Measurements from ENCODE around the gene GSTK1.
"Not testable (repeated sequence)": the region's sequence is repeated elsewhere in the genome, so short reads cannot be mapped to it uniquely, and the experiment has no call there.

Gene GSTK1

DNA sequence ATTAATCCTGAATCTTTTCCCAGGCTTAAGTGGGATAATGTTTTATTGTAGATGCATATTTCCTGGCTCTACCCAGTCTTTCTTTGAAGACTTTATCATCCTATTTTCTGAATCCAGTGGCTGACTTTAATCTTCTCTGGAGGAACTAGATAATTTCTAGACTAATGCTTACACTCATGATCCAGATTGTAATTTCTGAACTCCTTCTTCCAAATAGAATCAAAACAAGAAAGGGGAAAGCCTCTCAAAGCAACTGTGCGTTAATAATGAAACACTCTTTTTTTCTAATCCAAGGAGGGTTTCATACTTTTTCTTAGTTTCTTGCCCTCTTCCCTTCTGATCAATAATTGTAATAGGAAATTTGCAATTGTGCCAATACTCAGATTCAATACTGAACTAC is 8.0 kb downstream of the GSTK1 start:
- DNase-seq (ENCODE audit: low read depth): no peak

DNA sequence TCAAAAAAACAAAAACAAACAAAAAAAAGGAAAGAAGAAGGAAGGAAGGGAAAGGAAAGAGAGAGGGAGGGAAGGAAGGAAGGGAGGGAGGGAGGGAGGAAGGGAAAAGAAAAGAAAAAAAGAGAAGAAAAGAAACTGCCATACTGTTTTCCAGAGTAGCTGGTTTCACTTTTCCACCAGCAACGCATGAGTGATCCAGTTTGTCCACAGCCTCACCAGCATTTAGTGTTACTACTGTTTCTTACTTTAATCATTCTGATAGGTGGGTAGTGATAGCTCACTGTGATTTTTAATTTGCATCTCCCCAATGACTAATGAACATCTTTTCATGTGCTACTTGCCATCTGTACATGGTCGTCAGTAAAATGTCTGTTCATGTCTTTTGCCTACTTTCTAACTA is 9.6 kb downstream of the GSTK1 start:
- DNase-seq (ENCODE audit: low read depth): no peak

DNA sequence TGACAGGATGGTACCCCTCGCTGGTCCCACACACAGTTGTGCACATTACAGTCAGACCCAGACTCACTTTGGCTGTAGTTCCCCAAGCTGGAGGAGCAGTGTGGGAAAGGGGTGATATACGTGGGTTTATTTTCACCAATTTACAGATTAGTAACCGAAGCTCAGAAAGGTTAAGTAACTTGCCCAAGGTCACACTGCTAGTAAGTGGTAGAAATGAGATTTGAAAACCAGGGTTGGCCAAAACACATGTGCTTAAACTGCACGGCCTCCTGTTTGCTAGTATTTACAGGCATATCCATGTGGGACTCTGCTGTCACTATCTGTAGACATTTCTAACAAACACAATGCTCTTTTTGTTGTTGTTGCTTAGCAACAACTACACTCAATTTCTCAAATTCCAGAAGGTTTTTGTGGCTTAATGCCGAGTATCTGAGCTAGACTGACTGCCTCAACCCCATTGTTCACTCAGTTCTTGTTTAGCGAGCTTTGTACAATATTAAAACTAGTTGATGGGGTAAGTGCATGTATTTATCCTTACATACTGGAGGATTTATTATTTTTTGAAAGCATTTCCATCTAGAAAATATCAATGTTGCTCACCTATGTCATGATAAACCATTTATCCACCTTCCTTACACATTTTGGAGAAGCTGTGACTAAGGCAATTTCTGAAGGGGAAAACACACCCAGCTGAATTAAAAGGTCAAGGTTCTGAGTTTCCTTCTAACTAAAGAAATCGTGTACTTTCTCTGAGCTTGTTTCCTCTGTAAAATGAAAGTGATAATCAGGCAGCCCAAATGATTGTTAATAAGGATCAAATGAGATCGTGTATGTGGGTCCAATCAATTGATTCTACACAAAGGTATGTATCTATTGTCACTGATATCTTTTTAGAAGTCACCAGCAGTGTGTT is 16.2 kb downstream of the GSTK1 start:
- no peak for DNase-seq (ENCODE audit: low read depth)

DNA sequence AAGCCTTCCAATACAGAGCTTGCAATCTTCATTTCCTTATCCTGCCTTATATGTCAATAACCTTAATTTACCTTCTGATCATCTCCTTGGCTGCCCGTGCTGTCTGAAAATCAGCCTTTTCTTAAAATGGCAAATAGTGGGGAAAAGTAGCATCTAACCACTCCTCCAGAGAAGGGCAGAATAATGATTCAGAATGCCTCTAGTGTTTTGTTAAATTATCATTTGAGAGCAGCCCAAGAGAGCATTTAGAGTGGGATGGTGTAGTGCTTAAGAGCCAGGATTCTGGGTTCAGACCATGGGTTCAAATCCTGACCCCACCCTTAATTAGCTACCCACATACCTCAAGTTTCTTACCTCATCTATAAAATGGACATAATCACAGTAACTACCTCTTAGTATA is 16.9 kb downstream of the GSTK1 start:
- DNase-seq (ENCODE audit: low read depth): no peak

DNA sequence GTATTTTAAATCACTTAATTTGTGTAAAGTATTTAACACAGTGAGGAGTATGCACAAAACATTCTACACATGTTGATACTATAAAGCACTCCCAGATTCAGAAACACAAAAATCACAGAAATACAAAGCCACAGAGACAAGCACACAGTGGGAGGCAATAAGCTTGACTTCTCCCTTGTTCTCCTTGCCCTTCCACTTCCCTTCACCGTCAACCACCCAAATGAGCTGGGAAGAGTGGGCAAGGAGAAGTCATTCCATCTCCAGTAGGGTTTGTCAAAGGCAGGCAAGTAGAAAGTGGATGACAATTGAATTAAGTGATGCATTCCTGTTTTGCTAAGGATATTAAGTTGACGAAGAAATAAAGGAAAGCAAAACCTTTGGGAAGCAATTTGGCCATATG is 17.3 kb downstream of the GSTK1 start:
- DNase-seq (ENCODE audit: low read depth): no peak

DNA sequence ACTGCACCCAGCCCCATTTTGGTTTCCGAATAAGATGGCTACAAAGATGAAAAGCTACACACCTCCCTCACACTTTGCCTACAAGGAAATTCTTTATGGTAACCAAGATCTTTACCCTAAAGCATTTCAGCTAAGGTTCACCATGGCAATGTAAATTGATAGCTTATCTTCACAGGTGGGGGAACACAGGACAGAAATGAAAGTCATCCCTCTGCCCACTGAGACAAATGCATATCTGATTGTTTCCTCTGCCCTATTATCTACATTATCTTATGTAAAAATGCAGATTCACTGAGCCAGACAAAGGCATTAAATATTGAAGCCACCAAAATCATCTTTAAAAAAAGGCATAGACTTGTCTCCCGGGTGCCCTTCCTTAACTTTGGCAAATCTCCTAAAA is 18.3 kb downstream of the GSTK1 start:
- DNase-seq (ENCODE audit: low read depth): no peak

DNA sequence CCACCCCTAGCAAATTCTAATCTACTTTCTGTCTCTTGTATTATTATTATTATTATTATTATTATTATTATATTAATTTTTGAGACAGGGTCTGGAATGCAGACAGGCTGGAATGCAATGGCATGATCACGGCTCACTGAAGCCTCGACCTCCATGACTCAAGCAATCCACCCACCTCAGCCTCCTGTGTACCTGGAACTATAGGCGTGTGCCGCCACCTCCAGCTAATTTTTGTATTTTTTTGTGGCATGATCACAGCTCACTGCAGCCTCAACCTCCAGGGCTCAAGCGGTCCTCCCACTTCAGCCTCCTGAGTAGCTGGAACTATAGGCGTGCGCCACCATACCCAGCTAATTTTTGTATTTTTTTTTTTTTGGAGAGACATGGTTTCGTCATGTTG is 18.9 kb downstream of the GSTK1 start:
- DNase-seq (ENCODE audit: low read depth): no peak

DNA sequence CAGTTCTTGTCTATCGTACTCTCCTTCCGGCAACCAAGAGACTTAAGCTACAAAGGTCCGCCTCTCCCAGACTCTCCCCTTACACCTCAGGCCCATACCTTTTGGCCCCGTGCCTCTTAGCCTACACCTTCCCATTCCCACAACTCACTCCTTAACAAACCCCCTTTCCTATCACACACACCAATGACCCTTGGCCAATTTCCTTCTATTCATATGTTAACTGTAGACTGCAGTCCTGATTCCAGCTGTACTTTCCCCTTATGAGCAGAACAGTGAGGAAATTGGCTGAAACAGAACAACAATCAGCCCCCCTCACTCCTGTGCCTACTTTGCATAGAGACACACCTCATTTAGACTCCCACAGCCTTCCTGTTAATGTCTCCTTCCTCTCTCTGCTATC is 20.1 kb downstream of the GSTK1 start:
- no peak for DNase-seq (ENCODE audit: low read depth)

DNA sequence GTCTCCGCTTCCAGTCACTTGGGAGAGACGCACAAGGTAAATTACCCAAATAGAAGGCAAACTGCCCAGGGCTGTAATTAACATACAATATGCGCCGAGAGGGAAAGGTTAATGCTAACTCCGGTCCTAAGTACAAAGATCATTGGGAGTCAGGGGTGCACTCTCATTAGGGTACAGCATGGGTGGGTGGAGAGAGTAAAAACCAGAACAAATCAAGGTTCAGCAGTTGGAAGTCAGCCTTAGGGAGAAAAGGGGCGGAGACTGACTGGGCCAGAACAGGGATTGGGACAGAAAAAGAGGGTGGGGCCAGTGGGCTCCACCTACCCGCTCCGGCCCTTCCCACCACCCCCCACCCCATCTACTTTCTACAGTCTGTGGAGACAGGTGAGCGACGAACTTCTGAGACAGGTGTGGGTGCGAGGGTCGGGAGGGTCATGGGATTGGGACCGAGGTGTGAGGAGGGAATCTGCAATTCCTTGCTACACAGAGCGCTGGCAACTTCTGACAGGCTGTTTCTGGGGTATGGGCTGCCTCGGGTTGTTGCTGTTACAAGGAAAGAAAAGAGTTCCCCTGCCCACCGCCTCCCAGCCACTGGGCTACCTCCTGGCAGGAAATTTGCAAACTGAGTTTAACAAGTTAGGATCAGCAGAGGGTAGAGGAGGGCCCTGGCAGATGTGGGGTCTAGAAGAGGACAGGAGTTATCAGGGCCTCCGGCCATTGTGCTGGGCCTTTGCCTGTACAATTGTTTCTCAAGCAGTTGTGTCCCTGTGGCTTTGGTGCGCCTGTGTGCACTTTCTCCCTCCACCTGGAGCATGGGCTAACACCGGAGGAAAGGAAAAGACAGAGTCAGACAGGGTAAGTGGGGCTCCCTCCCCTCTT is 21.6 kb downstream of the GSTK1 start, which contains the start of gene TMEM139:
Gene TMEM139 (plus strand): TSS at position 368 of the 879 bp plus-strand sequence. CDS start 1,000 bp downstream, outside the sequence.
- no peak for DNase-seq (ENCODE audit: low read depth)

DNA sequence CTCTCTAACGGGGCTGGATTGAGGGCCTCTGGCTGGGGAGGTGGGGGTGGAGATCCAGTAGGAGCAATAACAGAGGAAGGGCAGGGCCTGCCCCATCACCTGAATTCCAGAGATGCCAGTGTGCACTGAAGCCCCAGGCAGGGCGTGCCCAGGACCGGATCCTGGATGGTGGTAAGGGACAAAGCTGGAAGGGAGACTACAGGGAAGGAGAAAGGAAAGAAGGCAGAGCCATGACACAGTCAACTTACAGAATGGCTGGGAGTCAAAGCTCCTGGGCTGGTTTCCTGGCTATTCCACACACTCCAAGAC is 22.2 kb downstream of the GSTK1 start:
- DNase-seq (ENCODE audit: low read depth): no peak

DNA sequence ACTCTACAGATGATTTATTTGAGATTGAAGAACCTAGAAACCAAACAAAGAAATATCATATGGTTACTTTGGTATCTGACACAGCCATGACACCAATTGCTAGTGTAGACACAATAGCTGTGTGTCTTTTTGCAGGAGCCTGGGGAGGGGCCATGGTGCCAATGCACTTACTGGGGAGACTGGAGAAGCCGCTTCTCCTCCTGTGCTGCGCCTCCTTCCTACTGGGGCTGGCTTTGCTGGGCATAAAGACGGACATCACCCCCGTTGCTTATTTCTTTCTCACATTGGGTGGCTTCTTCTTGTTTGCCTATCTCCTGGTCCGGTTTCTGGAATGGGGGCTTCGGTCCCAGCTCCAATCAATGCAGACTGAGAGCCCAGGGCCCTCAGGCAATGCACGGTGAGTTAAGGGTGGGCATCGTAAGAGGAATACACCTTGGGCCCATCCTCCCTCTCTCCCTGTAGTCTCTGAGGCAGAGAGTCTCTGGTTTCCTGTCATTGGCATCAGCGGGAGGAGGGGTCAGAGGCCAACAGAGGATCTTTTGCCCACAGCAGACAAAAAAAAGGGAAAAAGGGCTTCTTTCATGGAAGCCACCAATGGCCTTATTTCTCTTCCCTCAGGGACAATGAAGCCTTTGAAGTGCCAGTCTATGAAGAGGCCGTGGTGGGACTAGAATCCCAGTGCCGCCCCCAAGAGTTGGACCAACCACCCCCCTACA is 22.7 kb downstream of the GSTK1 start:
- no peak for DNase-seq (ENCODE audit: low read depth)

DNA sequence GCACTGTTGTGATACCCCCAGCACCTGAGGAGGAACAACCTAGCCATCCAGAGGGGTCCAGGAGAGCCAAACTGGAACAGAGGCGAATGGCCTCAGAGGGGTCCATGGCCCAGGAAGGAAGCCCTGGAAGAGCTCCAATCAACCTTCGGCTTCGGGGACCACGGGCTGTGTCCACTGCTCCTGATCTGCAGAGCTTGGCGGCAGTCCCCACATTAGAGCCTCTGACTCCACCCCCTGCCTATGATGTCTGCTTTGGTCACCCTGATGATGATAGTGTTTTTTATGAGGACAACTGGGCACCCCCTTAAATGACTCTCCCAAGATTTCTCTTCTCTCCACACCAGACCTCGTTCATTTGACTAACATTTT is 23.3 kb downstream of the GSTK1 start:
- DNase-seq (ENCODE audit: low read depth): no peak

DNA sequence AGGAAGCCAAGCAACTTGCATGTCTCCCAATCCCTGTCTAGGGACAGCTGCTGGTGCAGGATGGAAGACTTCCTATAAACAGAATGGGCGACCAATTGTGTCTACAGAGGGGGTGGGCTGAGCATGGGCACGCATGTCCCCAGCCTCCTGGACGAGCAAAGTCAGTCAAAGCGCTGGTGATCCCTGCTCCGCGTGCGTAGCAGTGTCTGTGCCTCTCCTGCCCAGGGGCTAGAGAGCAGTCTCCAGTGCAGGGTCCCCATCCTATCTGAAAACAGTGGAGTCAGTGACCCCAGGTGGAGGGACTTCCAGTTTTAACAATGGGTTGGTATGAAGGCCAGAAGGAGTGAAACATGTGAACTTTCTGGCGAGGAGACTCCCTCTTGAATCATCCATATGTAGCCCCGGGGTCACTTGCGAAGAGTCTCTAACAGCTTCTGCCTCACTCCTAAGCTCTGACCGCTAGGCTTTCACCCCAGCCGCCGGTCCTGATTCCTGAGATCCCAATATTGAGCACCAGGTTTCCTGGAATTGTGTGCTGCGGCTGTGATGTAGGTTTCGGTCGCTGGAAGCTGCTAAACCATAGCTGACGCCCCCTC is 24.2 kb downstream of the GSTK1 start:
- no peak for DNase-seq (ENCODE audit: low read depth)

DNA sequence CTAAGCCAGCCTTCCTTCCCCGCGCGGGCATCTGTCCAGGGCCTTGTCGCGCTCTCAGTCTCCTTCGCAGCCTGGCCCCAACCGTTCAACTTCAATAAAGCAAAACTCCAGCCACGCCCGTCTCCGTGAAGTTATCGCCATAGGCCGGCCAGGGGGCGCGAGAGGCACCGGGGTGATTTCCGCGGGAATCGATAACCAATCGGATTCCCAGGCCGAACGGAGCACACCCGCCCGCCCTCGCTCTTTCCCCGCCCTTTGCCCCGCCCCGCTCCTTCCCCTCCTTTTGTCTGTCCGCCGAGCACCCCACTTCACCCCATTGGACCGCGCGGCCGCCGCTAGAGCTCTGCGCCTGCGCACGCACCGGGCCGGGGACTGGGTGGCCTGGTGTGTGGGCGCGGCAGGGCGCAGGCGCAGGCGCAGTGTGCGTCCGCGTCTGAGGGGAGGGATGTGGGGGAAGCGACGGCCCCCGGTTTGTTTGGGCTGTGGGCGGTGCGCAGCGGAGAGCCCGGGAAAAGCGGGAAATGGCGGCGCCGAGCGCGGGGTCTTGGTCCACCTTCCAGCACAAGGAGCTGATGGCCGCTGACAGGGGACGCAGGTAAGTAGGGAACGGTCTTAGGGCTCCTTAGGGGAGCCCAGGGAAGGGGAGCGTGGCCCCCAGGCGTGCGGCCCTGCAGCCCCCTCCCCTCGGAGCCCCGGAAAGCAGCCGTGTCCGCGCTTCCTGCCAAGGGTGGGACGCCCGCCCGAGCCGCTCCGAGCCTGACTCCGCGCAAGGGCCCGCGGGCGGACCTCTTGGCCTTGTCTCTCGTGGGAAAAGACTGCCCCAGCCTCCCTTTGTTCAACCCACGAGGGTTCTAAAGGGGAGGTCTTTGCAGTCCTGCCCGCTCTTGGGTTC is 24.9 kb downstream of the GSTK1 start, which contains the start of gene CASP2:
Gene CASP2 (plus strand): TSS at position 417 of the 892 bp plus-strand sequence. CDS start 105 bp downstream, at position 522.
- DNase-seq (ENCODE audit: low read depth): peak; percentile 98

DNA sequence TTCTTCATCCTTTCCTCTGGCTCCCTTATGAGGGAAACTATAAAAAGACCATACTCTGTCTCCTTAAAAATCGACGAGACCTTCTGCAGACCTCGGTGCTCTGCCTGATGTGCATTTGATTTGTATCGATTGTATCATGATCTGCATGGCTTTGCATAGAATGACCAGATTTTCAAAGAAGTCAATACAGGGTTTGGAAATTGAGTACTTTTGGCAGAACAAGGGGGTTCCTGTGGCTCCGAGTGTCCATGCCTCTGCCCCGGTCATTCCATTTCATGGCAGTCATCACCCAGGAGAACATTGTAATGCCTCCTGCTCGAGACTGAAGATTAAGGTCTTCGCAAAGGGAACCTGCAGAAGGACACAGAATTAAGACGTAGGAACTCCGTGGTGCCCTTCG is 25.6 kb downstream of the GSTK1 start:
- DNase-seq (ENCODE audit: low read depth): no peak

DNA sequence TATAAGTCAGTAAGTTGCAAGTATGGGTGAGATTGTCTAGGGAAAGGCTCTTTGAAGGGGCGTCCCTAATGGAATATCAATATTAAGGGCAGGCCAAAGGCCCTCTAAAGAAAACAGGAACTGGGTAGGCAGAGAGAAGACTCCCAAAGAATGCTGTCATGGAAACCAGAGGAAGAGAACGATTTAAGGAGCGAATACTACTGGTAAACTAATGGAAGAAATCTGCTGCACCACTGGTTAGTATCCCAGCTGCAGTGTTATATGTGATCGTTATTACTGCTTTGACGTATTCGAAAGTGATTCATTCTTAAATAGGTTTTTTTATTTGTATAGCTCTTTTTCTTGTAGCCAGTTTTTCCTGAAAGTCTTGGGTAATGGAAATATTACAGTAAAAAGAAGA is 26.2 kb downstream of the GSTK1 start:
- DNase-seq (ENCODE audit: low read depth): no peak

DNA sequence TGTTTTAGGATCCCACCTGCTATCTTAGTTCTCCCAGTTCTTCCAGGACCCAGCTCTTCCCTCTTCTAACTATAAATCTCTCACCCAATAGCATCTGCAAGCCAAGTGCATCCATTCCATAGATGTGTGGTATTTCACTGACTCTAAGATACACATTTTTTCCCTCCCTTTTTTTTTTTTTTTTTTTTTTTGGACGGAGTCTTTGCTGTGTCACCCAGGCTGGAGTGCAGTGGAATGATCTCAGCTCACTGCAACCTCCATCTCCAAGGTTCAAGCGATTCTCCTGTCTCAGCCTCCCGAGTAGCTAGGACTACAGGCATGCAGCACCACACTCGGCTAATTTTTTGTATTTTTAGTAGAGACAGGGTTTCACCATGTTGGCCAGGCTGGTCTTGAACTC is 26.6 kb downstream of the GSTK1 start:
- DNase-seq (ENCODE audit: low read depth): not testable (repeated sequence)

DNA sequence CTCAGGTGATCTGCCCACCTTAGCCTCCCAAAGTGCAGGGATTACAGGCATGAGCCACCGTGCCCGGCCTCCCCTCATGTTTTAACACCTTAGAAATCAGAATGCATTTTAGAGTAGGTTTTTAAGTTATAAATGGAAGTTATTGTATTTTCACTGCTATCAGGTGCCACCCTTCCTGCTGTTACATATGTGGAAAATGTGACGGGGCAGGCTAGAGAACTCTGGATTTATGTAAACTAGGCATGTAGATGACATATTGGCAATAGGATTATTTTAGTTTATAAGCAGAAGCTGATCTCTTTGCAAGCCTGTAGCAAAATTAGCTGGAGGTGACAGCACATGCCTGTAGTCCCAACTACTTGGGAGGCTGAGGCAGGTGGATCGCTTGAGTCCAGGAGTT is 27.1 kb downstream of the GSTK1 start:
- DNase-seq (ENCODE audit: low read depth): no peak

DNA sequence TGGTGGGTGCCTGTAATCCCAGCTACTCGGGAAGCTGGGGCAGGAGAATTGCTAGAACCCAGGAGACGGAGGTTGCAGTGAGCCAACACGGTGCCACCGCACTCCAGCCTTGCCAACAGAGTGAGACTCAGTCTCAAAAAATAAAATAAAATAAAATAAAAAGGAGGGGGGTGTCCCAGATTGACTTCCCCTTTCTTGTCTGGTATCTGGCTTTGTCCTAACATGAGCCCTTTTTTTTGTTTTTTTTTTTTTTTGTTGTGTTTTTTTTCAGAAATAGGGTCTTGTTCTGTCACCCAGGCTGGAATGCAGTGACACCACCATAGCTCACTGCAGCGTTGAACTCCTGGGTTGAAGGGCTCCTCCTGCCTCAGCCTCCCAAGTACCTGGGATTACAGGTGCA is 29.6 kb downstream of the GSTK1 start:
- DNase-seq (ENCODE audit: low read depth): no peak

DNA sequence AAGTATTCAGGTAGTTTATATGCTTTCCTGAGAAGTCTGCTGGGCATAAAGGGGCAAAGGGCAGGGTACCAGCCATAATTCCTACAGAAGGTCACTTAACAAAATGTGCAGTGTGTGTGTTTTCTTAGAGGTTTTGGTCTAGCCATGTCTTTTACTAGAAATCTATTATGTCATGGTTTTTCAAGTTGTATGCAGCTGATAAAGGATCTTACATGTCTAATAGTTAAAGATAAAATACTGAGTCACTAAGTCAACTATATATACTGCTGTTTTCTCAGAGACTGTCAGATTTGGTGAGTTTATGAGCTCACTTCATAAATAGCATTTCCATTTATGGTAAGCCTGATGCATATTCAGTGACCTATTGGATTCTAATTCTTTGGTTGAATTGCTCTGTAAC is 32.6 kb downstream of the GSTK1 start:
- no peak for DNase-seq (ENCODE audit: low read depth)

DNA sequence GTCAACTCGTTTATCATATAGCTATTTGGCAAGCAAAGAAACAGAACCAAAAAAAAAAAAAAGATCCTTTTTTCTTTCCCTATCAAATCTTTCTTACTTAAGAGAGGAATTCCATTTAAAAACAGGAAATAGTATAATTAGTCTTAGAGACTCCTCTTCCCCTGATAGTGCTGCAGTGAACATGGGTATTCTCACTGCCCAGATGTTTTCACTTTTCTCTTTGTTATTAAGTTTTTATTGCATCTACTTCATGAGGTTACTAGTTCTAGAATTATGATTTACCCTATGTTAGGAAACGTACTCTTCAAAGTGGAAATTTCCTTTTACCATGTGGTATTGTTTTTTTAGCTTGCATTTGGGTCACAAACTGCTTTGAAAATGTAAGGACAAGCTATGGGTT is 33.4 kb downstream of the GSTK1 start:
- DNase-seq (ENCODE audit: low read depth): no peak

Measured in T follicular helper cell (primary cell).